GM10847 (cell line): ENCODE measurements around the gene MPO.

ENCODE experiments used
- POLR2A ChIP-seq: IDR thresholded peaks from 2 replicates; pipeline ENCODE4 v1.6.1; 2011; ENCODE audit not compliant: insufficient read length; ENCODE audit errors: extremely low read depth

MPO gene

DNA sequence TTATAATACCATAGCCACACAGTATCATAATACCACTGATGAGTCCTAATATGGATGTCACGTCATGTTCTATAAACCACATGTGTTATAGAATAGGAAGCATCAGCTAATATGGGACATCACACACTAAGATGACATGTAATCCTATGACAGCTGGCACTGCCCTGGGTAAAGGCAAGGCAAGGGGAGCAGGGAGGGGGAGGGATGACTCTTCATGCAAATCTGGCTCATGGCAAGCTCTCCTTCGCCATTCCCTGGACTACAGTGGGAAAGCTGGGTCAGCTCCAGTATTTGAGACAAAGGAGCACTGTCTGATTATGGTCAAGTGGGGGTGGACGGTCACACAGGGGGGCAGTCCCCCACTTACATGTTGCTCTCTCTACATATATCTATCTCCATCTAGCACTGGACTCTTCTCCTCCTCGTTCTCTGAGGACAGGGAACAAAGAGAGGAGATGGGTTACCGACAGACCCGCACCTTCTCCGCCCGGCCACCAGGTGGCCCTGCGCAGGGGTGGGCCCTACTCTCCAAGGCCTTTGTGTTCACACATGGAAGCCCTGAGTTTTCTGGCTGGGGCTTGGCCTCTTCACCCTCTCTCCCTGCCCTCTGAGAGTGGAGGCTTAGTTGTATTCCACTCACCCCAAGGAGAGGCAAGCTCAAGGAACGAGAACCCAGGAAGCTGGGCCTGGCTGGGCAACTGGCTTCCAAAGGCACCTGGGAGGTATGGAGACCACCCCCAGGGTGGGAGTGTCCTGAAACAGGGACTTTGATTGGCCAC lies 23.4 kb upstream of the MPO start:
- no peak for TF ChIP-seq POLR2A

- TF ChIP-seq POLR2A: no peak
Observed at GRCh38 chr17:58302919-58303585, 22.3 kb upstream of the MPO start.

DNA sequence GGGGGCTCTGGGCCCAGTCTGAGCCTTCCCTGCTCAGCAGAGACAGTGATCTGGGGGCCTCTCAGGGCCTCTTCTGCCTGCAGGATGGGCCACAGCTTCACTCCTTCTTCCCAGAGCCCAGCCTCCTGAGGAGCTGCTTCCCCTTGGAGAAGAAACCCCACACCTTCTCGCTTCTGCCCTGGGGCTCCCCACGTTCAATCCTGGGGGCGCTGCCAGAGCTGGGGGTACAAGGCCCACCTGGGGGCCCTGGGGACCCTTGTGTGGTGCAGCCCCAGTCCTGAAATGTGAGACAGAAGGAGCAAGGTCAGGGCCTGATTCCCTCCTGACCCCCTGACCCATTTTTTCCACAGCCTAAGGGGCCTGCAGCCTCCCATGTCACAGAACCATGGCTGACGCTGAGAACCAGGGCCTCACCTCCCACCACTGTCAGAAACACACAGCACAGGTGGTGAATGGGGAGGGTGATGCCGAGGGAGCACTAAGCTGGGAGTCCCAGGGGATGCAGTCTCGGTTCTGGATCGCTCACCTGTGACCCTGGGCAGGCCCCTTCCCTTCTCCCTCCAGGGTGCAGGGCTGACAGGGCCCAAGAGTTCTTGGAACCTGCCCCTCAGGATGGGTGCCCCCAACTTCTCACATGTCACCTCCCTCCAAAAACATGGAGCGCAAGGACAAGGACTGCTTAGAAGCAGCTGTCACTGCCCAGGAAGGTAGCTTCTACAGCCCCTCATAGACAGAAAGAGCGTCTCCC lies 21.6 kb upstream of the MPO start:
- TF ChIP-seq POLR2A: no peak

DNA sequence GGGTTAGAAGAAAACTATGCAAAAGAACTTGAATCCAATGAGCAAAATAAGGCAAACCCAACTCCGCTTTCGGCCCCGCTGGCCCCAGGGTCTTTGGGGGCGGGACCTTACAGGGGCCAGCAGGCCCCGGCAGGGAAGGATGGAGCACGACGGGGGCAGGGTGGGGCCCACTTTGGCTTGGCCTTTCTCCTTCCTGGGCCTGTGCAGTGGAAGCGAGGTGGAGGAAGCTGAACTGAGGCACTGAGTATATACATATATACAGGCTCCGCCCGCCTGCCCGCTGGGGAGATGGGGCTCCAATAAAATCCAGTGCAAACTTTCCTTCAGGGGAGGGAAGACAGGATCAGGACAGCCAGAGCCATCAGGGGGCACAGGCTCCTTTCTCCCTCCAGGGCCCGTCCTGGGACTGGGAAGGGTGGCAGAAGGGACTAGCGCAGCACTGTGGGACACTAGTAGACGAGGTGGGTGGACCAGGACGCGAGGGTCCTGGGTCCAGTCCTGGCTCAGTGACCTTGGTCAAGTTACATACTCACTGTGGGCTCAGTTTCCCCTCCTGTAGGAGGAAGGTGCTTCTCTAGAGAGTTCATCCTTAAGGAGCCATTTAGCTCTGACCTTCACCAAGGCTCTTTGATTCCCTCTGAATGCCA lies 20.9 kb upstream of the MPO start:
- TF ChIP-seq POLR2A: no peak

- TF ChIP-seq POLR2A: no peak
Observed at GRCh38 chr17:58300336-58300735, 19.6 kb upstream of the MPO start.

- TF ChIP-seq POLR2A: no peak
Observed at GRCh38 chr17:58294034-58294433, 13.3 kb upstream of the MPO start.

DNA sequence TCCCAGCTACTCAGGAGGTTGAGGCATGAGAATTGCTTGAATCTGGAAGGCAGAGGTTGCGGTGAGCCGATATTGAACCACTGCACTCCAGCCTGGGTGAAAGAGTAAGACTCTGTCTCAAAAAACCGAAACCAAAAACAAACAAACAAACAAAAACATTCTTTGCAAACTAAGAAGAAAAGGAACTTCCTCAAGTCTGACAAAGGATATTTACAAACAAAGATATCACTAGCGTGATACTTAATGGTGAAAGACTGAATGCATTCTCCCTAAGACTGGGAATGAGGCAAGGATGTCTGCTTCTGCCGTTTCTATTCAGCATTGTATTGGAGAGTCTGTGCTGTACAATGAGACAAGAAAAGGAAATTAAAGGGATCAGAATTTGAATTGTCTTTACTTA lies 10.5 kb upstream of the MPO start:
- no peak for TF ChIP-seq POLR2A

- TF ChIP-seq POLR2A: no peak
Observed at GRCh38 chr17:58289869-58290268, 9.1 kb upstream of the MPO start.

GRCh38 chr17:58285422-58285810 lies 4.7 kb upstream of the MPO start:
- TF ChIP-seq POLR2A: no peak

DNA sequence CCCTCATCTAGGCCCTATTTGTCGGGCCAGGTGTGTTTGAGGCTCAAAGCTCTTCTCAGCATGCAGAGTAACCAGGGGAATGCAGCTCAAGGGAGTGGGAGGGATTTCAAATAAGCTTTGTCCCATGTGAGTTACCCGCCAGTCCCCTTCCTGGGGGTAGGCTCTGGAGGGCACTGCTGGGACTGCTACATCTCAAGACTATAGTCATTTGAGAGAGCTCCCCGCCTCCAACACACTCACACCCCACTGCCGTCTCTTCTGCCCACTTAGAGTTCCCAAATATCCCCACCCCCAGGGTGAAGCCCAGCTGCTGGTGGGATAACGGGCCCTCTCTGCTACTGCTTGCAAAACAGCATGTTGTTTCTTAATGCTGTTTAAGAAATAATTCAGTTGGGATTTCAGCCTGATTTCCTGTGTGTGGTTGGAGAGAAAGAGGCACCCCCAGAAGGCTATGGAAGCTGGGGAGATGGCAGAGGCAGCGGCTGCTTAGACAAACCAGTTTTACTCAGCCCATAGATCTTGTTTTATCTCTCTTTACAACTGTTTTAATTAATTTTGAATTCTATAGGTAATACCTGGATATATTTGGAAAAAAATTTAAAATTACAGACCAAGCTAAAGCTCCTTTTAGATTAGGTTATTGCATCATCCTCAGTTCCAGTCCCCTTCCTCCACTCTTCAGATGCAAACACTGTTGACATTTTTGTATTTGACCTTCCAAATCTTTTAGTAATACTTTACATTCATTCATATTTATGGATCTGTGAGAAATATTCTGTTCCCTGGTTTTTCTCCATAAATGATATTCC lies 4.1 kb upstream of the MPO start:
- no peak for TF ChIP-seq POLR2A

DNA sequence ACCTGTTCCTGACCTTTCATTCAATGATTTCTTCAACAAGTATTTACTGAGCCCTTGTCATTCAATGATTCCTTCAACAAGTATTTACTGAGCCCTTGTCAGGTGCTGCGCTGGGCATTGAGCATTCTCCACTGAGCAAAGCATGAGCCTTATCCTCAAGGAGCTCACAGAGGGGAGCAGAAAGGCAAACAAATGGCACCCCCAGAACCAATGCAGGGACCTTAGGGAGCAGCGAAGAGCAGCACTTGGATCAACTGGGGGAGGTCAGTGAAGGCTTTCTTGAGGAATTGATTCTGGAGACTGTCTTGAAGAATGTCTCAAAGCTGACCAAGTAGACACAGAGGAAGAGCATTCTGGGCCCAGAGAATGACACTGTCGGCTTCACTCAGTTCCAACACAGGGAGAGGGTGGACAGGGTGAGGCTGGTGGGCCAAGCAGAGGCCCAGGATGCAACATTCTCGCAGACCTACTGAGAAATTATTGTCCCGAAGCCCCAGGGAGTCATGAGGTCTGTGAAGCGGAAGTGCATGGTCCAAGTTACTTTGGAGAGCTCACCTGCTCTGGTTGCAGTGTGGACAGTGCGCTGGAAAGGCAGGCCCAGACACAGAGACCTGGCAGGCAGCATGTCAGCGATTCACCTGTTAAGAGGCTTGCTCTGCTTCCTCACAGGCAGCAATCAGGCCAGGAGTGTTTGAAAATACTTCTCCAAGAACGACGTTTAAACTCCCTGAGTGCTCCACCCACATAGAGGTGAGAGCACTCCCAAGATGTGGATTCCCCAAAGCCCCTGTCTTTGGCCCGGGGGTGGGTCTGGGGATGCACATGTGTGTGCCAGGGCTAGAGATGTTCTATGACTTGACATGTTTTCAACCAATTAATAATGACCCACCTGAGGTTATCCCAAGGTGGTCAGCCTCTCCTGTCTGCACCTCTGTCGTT lies 3.2 kb upstream of the MPO start:
- no peak for TF ChIP-seq POLR2A

DNA sequence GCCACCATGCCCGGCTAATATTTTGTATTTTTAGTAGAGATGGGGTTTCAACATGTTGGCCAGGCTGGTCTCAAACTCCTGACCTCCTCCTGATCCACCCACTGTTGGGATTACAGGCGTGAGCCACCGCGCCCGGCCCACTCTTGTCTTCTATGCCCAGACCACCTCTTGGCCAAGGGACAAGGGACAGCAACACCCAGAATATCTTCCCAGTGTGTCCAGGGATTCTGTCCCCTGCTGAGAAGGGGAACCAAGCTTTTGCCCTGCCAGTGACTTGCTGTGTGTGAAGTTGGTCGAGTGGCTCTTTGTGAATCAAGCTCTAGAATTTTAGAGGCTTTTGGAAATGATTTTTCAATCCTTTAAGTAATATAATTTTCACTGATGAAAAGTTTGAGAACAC lies 1.7 kb upstream of the MPO start:
- no peak for TF ChIP-seq POLR2A

GRCh38 chr17:58281511-58282011 lies 826 bp upstream of the MPO start:
- no peak for TF ChIP-seq POLR2A
